Glutamatergic neuron (in vitro differentiated cells): ENCODE results near the gene HORMAD1. TPM values are rescaled to one million over a fixed set of nuclear protein-coding genes. Genes with fewer than 3 reads are reported as not detected.

Experiments used
- DNase-seq: peaks from one replicate; pipeline ENCODE4 v3.0.0; 2022
- H3K27ac Mint-ChIP-seq: one replicate; pipeline ENCODE4 v1.8.0; 2020; ENCODE audit warnings: mild to moderate bottlenecking, mixed read lengths, inconsistent platforms; ENCODE audit not compliant: unreplicated experiment
- H3K27me3 Mint-ChIP-seq: one replicate; pipeline ENCODE4 v1.8.0; 2020; ENCODE audit warnings: mild to moderate bottlenecking, moderate library complexity, mixed read lengths, inconsistent platforms; ENCODE audit not compliant: unreplicated experiment
- H3K36me3 Mint-ChIP-seq: one replicate; pipeline ENCODE4 v1.8.0; 2020; ENCODE audit warnings: mild to moderate bottlenecking, mixed read lengths, inconsistent platforms; ENCODE audit not compliant: unreplicated experiment
- H3K4me1 Mint-ChIP-seq: one replicate; pipeline ENCODE4 v1.8.0; 2020; ENCODE audit warnings: mild to moderate bottlenecking, low read depth, mixed read lengths, inconsistent platforms; ENCODE audit not compliant: unreplicated experiment
- H3K4me3 Mint-ChIP-seq: one replicate; pipeline ENCODE4 v1.8.0; 2020; ENCODE audit warnings: mild to moderate bottlenecking, mixed read lengths, inconsistent platforms; ENCODE audit not compliant: unreplicated experiment
- H3K9me3 Mint-ChIP-seq: one replicate; pipeline ENCODE4 v1.8.0; 2020; ENCODE audit warnings: mild to moderate bottlenecking, moderate library complexity, mixed read lengths, inconsistent platforms; ENCODE audit not compliant: unreplicated experiment
- total RNA-seq: library from RNA; stranded (reverse); fragmentation: NEBNext Ultra II Directional; extraction: Animal tissue kit (Norgen Biotek cat#: 25700); gene quantifications from one replicate; pipeline ENCODE4 v1.2.1, GENCODE V29; 2021; ENCODE audit not compliant: unreplicated experiment
- TF ChIP-seq, protein P1 (sequence below): fragments of 200-600 bp; sonication (generic); IDR thresholded peaks from one replicate; pipeline ENCODE4 v1.5.0; 2021; ENCODE audit not compliant: partially characterized antibody, unreplicated experiment

Gene HORMAD1
- total RNA-seq, 1 donor from 2014 or later = not detected

DNA sequence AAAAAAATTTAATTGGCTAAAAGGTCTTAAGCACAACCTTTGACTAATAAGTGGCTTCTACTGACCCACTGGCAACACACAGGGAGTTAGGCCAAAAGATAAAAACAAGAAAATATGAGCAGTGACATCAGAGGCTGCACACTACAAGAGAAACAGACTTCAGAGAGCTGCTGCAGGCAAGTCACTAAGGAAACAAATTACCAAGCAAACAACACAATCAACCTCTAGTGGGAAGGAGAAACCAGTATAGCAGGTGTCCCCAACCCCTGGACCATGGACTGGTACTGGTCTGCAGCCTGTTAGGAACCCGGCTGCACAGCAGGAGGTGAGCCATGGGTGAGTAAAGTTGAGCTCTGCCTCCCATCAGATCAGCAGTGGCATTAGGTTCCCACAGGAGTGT, 70.5 kb downstream of the HORMAD1 start:
- H3K4me3 Mint-ChIP-seq = no peak overlapping the region
- H3K4me1 Mint-ChIP-seq = no peaks in the 10 kb centered on the region
- H3K36me3 Mint-ChIP-seq = no peaks in the 10 kb centered on the region
- DNase-seq = no peak
- no peaks in the 10 kb centered on the region for H3K27me3 Mint-ChIP-seq
- TF ChIP-seq, protein P1, sequence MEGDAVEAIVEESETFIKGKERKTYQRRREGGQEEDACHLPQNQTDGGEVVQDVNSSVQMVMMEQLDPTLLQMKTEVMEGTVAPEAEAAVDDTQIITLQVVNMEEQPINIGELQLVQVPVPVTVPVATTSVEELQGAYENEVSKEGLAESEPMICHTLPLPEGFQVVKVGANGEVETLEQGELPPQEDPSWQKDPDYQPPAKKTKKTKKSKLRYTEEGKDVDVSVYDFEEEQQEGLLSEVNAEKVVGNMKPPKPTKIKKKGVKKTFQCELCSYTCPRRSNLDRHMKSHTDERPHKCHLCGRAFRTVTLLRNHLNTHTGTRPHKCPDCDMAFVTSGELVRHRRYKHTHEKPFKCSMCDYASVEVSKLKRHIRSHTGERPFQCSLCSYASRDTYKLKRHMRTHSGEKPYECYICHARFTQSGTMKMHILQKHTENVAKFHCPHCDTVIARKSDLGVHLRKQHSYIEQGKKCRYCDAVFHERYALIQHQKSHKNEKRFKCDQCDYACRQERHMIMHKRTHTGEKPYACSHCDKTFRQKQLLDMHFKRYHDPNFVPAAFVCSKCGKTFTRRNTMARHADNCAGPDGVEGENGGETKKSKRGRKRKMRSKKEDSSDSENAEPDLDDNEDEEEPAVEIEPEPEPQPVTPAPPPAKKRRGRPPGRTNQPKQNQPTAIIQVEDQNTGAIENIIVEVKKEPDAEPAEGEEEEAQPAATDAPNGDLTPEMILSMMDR = no peak
- H3K27ac Mint-ChIP-seq = no peak overlapping the region
- no peaks in the 10 kb centered on the region for H3K9me3 Mint-ChIP-seq

DNA sequence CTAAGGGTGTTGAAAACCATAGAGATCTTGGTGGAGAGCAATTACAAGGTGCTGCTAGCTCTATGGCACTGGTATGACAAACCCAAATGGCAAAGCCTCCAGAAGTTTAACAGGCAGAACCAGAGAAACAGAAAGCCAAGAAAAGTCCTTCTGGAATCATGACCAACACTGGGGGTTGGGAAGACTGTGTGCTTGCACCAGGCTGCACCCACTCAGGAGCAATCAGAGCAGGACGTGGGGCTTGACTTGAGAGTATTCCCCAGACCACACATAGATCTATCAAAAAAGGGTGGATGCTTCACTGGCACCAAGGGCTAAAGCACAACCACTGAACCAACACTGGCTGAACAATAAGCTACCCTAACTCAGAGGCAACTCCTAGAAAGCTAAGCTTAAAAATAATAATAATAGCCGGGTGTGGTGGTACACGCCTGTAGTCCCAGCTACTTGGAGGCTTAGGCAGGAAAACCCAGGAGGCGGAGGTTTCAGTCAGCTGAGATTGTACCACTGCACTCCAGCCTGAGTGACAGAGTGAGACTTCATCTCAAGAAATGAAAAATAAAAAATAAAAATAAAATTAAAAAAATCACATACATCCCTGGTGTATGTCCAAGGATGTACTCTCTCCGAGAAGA, 71.1 kb downstream of the HORMAD1 start:
- H3K36me3 Mint-ChIP-seq = no peaks in the 10 kb centered on the region
- no peak for DNase-seq
- H3K9me3 Mint-ChIP-seq = no peaks in the 10 kb centered on the region
- H3K27ac Mint-ChIP-seq = no peak overlapping the region
- no peaks in the 10 kb centered on the region for H3K4me1 Mint-ChIP-seq
- TF ChIP-seq, protein P1 = no peak
- no peaks in the 10 kb centered on the region for H3K27me3 Mint-ChIP-seq
- H3K4me3 Mint-ChIP-seq = no peak overlapping the region

Other genes starting within 250 kb of the HORMAD1 start
- gene TARS2, start 233.5 kb downstream of the HORMAD1 start, total RNA-seq = 38.7 TPM
- gene ECM1, start 212.8 kb downstream of the HORMAD1 start, total RNA-seq = 2.8 TPM
- gene FALEC, start 205.1 kb downstream of the HORMAD1 start, total RNA-seq = not detected
- gene ADAMTSL4, start 171.5 kb downstream of the HORMAD1 start, total RNA-seq = 0.25 TPM
- gene MCL1, start 141.3 kb downstream of the HORMAD1 start, total RNA-seq = 154 TPM
- 122 TPM for gene ENSA, start 91.3 kb downstream of the HORMAD1 start, total RNA-seq
- 14.5 TPM for gene GOLPH3L, start 23.7 kb downstream of the HORMAD1 start, total RNA-seq
- 0.81 TPM for gene CTSS, start 44.9 kb upstream of the HORMAD1 start, total RNA-seq
- gene CTSK, start 87.4 kb upstream of the HORMAD1 start, total RNA-seq = 8.8 TPM
- gene ARNT, start 155.7 kb upstream of the HORMAD1 start, total RNA-seq = 39.1 TPM
- not detected for gene CTXND2, start 166.2 kb upstream of the HORMAD1 start, total RNA-seq
- 57.0 TPM for gene SETDB1, start 205.5 kb upstream of the HORMAD1 start, total RNA-seq